ENCODE results near the gene PDZK1IP1. TPM values are rescaled to one million over a fixed set of nuclear protein-coding genes. Genes with fewer than 3 reads are reported as not detected.
A peak's percentile ranks its signal among the peaks of the same experiment; 100 is the strongest.

The PDZK1IP1 gene
- total RNA-seq, 2 donors from 2014 or later = 5.9 to 36.1 TPM

DNA sequence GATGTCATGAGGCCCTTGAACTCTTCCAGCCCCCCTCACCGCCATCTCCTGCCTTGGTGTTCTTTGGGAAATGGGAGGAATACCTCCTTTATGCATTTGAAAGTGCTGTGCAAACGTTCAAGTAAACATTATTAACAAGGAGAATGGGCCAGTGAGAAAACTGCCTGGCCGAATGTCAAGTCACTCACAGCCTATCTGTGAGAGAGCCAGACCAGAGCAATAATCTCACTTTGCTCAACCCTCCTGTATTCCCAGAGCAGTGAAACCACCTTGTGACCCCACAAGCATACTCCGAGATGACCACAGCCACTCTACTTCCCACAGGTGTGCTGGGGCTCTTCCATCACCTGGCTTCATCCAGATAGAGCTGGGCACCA is 37.0 kb upstream of the PDZK1IP1 start:
- intact Hi-C loops (cut with DNase I) = no loop called here
- H3K4me3 ChIP-seq = no peak overlapping the region
- peaks cover 45% of the 10 kb centered on the region for H3K27me3 ChIP-seq (replicated peaks; ENCODE audit: insufficient read depth)

DNA sequence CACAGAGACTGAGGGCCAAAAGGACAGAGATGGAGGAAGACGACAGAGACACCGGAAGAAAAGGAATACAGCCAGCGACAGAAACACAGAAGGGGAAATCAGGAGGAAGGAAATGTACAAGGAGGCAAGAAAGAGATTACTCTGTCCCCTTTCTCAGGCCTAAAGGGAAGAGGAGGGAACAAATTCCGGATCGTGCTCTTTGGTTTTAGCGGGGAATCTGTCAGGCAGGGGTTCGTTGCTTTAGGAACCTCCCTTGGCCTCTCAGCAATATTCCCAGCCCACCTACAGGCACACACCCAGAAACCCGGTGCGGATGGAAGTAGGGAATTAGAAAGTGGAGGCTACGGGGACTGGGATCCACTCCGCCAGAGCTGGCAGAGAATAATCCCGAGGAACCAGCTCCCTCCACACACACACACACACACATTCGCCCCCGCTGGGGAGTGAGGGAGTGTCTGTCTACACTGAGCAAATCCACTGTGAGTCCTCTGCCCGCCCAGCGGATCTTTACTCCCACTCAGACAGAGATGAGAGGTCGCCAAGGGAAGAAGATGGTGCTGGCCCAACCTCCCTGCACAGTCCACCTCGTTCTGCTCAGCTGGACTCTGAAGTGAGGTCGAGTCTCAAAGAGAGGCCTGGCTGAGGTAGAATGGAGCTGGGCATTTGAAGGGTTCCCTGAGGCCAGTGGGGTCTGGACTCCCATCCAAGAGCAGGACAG is 36.4 kb upstream of the PDZK1IP1 start:
- no peak overlapping the region for H3K27ac ChIP-seq
- no peak overlapping the region for H3K4me3 ChIP-seq
- no peak for DNase-seq (ENCODE audit: low spot score)
- no peaks in the 10 kb centered on the region for H3K36me3 ChIP-seq
- no peak for TF ChIP-seq POLR2A (IDR thresholded peaks at IDR 0.05)
- no peak for TF ChIP-seq POLR2AphosphoS5 (IDR thresholded peaks at IDR 0.05)
- TF ChIP-seq, protein P1, sequence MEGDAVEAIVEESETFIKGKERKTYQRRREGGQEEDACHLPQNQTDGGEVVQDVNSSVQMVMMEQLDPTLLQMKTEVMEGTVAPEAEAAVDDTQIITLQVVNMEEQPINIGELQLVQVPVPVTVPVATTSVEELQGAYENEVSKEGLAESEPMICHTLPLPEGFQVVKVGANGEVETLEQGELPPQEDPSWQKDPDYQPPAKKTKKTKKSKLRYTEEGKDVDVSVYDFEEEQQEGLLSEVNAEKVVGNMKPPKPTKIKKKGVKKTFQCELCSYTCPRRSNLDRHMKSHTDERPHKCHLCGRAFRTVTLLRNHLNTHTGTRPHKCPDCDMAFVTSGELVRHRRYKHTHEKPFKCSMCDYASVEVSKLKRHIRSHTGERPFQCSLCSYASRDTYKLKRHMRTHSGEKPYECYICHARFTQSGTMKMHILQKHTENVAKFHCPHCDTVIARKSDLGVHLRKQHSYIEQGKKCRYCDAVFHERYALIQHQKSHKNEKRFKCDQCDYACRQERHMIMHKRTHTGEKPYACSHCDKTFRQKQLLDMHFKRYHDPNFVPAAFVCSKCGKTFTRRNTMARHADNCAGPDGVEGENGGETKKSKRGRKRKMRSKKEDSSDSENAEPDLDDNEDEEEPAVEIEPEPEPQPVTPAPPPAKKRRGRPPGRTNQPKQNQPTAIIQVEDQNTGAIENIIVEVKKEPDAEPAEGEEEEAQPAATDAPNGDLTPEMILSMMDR (IDR thresholded peaks at IDR 0.05) = no peak
- intact Hi-C loops (cut with DNase I) = no loop called here
- WGBS = 33% methylated on average over 19 of the region's 19 CpGs
- no peaks in the 10 kb centered on the region for H3K9me3 ChIP-seq
- peaks cover 6% of the 10 kb centered on the region for H3K4me1 ChIP-seq (replicated peaks)
- peaks cover 40% of the 10 kb centered on the region for H3K27me3 ChIP-seq (replicated peaks; ENCODE audit: insufficient read depth)

More for the DNA sequence above, 37.0 kb upstream of the PDZK1IP1 start:
- 52% methylated on average over 4 of the region's 4 CpGs for WGBS
- no peak for DNase-seq (ENCODE audit: low spot score)
- H3K36me3 ChIP-seq = no peaks in the 10 kb centered on the region
- H3K9me3 ChIP-seq = no peaks in the 10 kb centered on the region
- H3K4me1 ChIP-seq (replicated peaks) = peaks cover 6% of the 10 kb centered on the region
- no peak for TF ChIP-seq POLR2A (IDR thresholded peaks at IDR 0.05)
- H3K27ac ChIP-seq = no peak overlapping the region

DNA sequence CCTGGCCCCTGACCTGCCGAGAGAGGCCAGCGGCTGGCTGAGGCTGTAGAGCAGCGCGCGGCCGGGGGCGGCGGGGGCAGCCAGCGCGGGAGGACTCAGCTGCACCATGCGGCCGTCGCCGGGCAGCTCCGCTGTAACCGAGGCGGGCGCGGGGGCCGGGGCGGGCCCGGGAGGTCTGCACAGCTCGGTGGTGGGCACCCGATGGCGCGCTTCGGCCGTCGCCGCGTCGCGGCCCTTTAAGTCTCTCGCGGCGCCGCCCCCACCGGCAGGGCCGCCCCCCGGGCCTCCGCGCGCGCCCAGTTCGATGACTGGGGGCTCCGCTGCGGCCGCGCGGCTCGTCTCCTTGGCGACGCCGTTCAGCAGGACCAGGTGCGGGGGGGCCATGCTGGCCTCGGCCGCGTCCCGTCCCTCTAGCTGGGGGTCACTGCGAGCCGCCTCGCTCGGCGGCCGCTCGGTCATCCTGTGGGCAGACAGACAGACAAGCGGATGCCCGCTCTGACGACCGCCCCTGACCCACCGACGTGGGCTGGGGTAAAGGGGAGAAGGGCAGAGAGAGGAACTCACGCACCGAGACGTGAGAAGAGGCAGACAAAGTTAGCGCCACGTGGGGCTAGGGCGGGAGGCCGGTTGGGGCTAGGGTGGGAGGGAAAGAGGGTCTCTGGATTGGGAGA is 35.7 kb upstream of the PDZK1IP1 start:
- H3K27me3 ChIP-seq (replicated peaks; ENCODE audit: insufficient read depth) = peaks cover 33% of the 10 kb centered on the region
- peaks cover 6% of the 10 kb centered on the region for H3K4me1 ChIP-seq (replicated peaks)
- no peak for DNase-seq (ENCODE audit: low spot score)
- H3K36me3 ChIP-seq = no peaks in the 10 kb centered on the region
- H3K27ac ChIP-seq = no peak overlapping the region
- intact Hi-C loops (cut with DNase I) = no loop called here
- TF ChIP-seq, protein P1 (IDR thresholded peaks at IDR 0.05) = no peak
- TF ChIP-seq POLR2A (IDR thresholded peaks at IDR 0.05) = no peak
- TF ChIP-seq POLR2AphosphoS5 (IDR thresholded peaks at IDR 0.05) = no peak
- WGBS = 4% methylated on average over 35 of the region's 79 CpGs
- H3K4me3 ChIP-seq = peak overlapping the region; percentile 3 to 20
- H3K9me3 ChIP-seq = no peaks in the 10 kb centered on the region

DNA sequence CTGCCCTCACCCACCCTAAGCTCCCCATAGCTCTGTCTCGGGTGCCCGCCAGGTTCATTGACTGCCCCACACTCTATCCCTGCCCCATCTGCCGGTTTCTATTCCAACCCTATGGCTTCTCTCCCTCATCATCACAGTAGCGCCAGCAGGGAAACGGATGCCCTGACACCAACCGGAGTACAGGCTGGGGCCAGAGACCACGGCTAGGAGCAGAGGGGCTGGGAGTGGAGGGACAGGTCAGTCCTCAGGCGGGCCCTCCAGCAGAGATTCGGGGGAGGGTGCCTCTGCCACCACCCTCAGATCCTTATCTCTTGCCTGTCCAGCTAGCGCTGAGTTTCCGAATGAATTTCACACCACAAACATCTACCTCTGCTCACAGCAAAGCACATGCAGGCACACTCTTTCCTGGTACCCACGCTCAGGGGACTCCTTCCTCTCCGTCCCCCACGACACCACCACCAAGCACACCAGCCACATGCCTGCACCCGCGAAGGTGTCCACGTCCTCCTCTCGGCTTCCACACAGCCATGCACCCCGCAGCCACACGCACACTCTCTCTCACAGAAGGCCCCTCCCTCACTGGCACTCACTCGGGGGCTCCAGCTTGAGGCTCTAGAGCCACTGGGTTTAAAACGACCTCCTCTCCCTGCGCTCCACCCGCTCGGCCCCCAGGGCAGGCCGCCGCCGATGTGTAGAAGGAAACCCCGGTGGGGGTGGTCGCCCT is 35.0 kb upstream of the PDZK1IP1 start:
- TF ChIP-seq POLR2A (IDR thresholded peaks at IDR 0.05) (no peak), POLR2AphosphoS5 (IDR thresholded peaks at IDR 0.05) (no peak)
- TF ChIP-seq, protein P1 (IDR thresholded peaks at IDR 0.05) = no peak
- H3K9me3 ChIP-seq = no peaks in the 10 kb centered on the region
- H3K27ac ChIP-seq = no peak overlapping the region
- H3K4me1 ChIP-seq (replicated peaks) = peaks cover 6% of the 10 kb centered on the region
- intact Hi-C loops (cut with DNase I) = no loop called here
- DNase-seq (ENCODE audit: low spot score) = no peak
- peaks cover 27% of the 10 kb centered on the region for H3K27me3 ChIP-seq (replicated peaks; ENCODE audit: insufficient read depth)
- H3K4me3 ChIP-seq = peak overlapping the region; percentile 3 to 20
- 7% methylated on average over 25 of the region's 30 CpGs for WGBS
- H3K36me3 ChIP-seq = no peaks in the 10 kb centered on the region

DNA sequence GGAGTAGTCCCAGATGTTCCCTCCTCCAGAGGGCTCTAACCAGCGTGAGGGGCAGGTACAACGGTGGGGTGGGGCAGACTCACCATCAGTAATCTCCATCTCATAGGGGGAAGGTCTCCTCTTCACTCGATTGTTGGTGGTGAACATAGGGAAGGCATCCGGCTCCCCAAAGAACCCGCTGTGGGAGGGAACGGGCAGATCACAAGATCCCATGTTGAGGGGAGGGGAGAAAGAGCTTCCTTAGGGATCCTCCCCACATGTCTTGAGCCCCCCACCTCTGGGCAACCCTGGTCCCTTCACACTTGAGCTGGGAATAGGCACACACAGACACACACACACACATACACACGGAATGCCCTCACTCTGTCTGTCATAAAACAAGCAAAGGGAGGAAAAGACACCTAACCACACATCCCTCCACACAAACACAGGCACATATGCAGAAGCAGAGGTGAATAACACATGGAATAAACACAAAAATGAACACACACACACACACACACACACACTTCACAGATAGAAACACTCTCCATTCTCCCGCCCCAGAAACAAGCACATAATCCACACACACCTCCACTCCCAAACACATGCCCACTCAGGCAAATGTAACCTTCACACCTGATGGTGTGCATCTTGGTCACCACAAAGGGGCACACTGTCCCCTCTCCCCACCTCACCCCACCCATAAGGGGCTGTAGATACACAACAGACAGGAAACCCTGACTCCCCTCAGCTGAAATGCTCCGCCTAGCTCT is 34.3 kb upstream of the PDZK1IP1 start:
- Histone ChIP-seq H3K27me3 (replicated peaks; ENCODE audit: insufficient read depth) (peaks cover 21% of the 10 kb centered on the region), H3K4me3 (no peak overlapping the region), H3K4me1 (replicated peaks) (peaks cover 6% of the 10 kb centered on the region), H3K36me3 (no peaks in the 10 kb centered on the region), H3K27ac (no peak overlapping the region), H3K9me3 (no peaks in the 10 kb centered on the region)
- no peak for DNase-seq (ENCODE audit: low spot score)
- 30% methylated on average over 9 of the region's 9 CpGs for WGBS
- no peak for TF ChIP-seq POLR2AphosphoS5 (IDR thresholded peaks at IDR 0.05)
- TF ChIP-seq POLR2A (IDR thresholded peaks at IDR 0.05) = no peak
- TF ChIP-seq, protein P1 (IDR thresholded peaks at IDR 0.05) = no peak
- intact Hi-C loops (cut with DNase I) = no loop called here
